LNCAP (cell line): Measurements from ENCODE around the gene RSPH4A.

Experiments used
- TF ChIP-seq, protein P1 (sequence below): fragments of 450-650 bp; IDR thresholded peaks from 2 replicates; pipeline ENCODE4 v1.5.1; 2017; ENCODE audit warnings: mild to moderate bottlenecking

The RSPH4A gene

DNA sequence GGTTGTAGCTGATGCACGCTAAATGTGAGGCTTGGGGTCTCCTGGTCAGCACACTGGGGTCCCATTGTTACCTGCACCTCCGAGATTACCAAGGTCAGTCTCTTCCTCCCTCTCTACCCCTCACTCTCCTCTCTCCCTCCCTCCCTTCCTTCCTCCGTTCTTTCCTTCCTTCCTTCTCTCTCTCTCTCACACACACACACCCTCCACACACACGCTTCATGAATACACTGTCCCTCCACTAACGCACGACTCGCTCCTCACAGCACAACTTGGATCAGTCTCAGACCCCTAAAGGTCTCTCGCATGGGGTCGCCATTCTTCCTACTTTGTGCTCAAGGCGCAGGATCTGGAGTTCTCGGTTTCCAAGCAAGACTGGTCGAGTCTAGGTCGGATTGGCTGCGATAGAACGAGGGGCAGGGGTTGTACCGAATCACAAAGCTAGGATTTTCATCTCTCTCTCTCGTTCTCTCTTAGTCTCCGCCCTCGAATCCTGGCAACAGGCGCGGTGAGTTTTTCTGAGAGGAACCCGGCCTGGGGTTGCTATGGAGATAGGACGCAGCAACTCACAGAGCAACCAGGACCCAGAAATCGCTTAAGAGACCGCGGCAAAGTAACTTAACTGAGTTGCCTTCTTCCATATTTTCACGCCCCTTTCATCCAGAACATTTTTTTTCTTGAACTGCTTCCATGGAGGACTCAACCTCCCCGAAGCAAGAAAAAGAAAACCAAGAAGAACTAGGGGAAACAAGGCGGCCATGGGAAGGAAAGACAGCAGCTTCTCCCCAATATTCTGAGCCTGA lies at the start of gene RSPH4A:
TSS of gene RSPH4A (plus strand) at position 543 of the 800 bp plus-strand sequence. CDS start at position 688, 145 bp downstream.
- TF ChIP-seq, protein P1, sequence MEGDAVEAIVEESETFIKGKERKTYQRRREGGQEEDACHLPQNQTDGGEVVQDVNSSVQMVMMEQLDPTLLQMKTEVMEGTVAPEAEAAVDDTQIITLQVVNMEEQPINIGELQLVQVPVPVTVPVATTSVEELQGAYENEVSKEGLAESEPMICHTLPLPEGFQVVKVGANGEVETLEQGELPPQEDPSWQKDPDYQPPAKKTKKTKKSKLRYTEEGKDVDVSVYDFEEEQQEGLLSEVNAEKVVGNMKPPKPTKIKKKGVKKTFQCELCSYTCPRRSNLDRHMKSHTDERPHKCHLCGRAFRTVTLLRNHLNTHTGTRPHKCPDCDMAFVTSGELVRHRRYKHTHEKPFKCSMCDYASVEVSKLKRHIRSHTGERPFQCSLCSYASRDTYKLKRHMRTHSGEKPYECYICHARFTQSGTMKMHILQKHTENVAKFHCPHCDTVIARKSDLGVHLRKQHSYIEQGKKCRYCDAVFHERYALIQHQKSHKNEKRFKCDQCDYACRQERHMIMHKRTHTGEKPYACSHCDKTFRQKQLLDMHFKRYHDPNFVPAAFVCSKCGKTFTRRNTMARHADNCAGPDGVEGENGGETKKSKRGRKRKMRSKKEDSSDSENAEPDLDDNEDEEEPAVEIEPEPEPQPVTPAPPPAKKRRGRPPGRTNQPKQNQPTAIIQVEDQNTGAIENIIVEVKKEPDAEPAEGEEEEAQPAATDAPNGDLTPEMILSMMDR: peak; percentile 9; the same call in 1 of the 2 replicates

DNA sequence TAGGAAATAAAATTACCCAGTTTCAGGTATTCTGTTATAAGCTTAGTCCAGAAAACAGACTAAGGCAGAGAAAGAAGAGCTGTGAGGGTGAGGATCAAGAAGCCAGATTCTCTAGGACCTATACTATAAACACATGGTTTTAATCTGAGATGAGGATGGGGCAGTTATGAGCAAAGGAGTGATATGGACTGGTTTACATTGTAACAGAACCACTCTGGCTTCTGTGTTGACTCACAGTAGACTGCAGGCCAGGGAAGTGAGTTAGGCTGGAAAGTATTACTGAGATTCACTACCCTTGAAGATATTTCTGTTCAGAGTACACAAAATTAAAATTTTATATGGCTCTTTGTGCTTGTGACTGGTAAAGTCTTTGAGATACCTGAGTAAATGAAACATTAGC lies 48.2 kb upstream of the RSPH4A start:
- TF ChIP-seq, protein P1: no peak

DNA sequence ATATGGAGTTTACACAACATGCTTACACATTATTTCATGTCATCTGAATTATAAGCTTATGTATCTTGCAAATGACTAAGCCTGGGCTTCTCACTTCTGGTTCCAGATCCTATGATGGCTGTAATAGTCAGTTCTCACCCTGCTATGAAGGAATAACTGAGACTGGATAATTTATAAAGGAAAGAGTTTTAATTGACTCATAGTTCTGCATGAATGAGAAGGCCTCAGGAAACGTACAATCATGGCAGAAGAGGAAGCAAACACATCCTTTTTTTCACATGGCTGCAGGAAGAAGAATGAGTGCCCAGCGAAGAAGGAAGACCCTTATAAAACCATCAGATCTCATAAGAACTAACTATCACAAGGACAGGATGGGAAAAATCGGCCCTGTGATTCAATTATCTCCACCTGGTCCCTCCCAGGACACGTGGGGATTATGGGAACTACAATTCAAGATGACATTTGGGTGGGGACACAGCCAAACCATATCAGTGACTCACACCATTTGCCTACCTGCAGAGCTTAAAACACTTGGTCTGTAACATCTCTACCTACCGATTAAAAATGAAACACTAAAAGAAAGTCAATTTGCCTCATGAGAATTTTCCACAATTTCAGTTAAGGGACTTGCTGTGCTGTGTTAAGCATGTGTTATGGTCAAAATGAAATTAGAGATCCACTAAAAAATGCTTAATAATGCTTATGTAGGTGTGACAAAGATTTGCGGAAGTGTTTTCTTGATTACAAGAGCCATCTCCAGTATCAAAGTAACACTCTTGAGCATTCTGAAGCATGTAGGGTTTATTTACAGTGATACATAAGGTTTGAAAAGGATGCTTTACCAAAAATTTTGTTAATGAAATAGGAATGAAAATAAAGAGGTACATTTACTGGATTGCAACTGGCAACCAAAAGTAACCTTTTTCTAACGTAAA lies 47.2 kb upstream of the RSPH4A start:
- TF ChIP-seq, protein P1: no peak

DNA sequence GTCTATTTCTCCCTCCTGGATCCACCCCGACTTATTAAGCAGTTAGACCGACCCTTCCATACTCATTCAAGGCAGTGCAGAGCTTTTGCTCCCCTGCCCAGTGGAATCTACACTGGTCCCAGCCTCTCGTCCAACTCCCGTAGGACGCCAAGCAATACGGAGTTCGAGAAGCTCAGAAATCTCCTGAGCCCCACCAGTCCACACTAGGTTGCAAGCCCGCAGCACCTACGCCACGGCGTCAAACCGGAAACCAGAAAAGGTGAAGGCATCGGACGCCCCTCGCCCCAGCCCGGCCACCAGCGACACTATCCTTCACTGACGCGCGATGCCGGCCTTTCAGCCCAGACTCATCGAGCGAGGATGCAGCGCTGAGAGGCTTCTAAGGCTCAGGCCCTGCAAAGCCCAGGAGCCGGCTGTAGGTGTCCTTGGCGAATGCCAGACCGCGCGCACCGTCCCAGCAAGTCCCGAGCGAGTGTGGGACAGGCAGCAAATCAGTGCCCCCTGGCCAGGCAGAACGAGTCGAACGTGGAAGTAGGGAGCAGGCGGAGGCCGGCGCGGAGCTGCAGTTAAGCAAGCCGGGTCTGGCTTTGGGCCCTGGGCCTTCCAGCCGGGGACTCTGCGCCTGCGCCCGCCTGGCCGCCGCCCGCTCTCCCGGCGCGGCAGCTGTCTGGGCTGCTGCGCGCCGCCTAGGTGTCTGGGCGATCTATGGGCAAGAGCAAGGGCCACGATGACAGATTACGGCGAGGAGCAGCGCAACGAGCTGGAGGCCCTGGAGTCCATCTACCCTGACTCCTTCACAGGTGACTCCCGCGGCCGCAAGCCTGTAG lies 45.2 kb upstream of the RSPH4A start, which contains the start of gene RWDD1:
TSS of gene RWDD1 (plus strand) at position 649 of the 827 bp plus-strand sequence. CDS start at position 728, 79 bp downstream.
- TF ChIP-seq, protein P1: no peak

DNA sequence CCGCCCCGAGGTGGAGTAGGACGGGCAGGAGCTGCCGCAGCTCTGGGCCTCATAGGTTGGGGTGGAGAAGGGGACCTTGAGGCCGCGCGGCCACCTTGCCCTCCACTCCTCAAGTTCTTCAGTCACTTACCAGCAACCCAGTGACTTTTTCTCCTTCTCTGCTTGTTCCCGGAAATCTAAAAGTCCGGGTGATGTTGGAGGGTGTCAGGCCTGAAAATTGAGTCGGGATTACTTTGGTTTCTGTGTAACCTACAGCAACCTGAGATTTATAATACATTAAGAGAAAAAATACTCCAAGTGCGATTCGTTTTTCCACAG lies 44.6 kb upstream of the RSPH4A start:
- TF ChIP-seq, protein P1: no peak

DNA sequence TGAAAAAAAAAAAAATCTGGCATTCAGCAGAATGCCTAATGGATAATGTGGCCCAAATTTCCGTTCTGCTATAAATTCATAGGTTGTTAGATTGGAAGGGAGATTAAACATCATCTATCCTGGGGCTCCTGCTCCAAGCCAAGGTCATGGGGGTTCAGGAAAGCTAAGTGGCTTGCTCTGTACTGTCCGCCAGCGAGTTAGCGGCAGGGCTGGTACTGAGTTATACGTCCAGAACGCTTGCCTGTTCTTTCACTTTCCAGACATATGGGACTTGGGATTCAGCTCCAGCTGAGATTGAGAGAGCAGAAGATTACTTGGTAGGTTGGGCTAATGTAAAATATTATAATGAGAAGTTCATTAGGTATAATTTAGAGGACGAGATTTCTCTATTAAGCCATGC lies 44.1 kb upstream of the RSPH4A start:
- TF ChIP-seq, protein P1: no peak

DNA sequence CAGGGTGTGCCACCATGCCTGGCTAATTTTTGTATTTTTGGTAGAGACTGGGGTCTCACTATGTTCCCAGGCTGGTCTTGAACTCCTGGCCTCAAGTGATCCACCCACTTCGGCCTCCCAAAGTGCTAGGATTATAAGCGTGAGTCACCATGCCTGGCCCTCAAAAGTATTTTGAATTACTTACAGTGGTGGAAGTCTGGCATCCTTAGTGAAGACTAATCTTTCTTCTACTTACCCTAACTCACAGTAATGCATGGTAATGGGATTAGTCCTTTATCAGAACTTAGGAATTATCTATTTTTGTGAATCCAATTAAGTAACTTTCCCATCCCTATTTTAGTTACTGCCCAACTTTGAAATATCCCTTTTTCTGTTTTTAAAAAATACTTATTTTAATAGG lies 41.1 kb upstream of the RSPH4A start:
- TF ChIP-seq, protein P1: no peak
